Esophagus squamous epithelium (tissue), 5 donors: ENCODE measurements around the gene GTSE1. TPM values are rescaled to one million over a fixed set of nuclear protein-coding genes. Genes with fewer than 3 reads are reported as not detected.

Source experiments
- DNase-seq: peaks from one replicate; lab custom pipeline; 2025; lab: John Stamatoyannopoulos, UW
- H3K27ac ChIP-seq, 4 donors: fragments of 200-600 bp; sonication (generic); one replicate each; pipeline ENCODE4 v1.5.1; 2016 to 2019; ENCODE audit warnings: mild to moderate bottlenecking in 1 of 4
- H3K27me3 ChIP-seq, 4 donors: fragments of 200-600 bp; sonication (generic); 1 replicate in 3 of 4; 2 replicates in 1 of 4; pipeline versions ENCODE4 v1.5.1 to v1.6.0; 2017 to 2021; ENCODE audit warnings: antibody characterized with exemption in 1 of 4
- H3K36me3 ChIP-seq, 3 donors: fragments of 200-600 bp; sonication (generic); one replicate each; pipeline ENCODE4 v1.5.1; 2016 to 2019
- H3K4me1 ChIP-seq, 3 donors: fragments of 200-600 bp; sonication (generic); one replicate each; pipeline ENCODE4 v1.5.1; 2017 to 2019
- H3K4me3 ChIP-seq, 4 donors: fragments of 200-600 bp; sonication (generic); 1 replicate in 3 of 4; 2 replicates in 1 of 4; pipeline ENCODE4 v1.5.1; 2016 to 2019; ENCODE audit warnings: mild to moderate bottlenecking in 2 of 4, moderate library complexity in 1 of 4
- H3K9me3 ChIP-seq, 3 donors: fragments of 200-600 bp; sonication (generic); one replicate each; pipeline ENCODE4 v1.5.1; 2016 to 2019
- POLR2A ChIP-seq, 4 donors: fragments of 450-650 bp; IDR thresholded peaks; one replicate each; pipeline ENCODE4 v1.6.1; 2017; ENCODE audit warnings: antibody characterized with exemption in 4 of 4, mild to moderate bottlenecking in 4 of 4, moderate library complexity in 3 of 4
- WGBS, 2 donors: methylation state at CpG; one replicate each; pipeline ENCODE4 v1.1.5; 2018; 5-methylcytosine and 5-hydroxymethylcytosine counted together
- intact Hi-C: fragments of 100-400 bp; cut with DNase I; formaldehyde crosslinking; loops from one replicate; pipeline ENCODE4 v1.15.0; 2022
- total RNA-seq, 4 donors: library from RNA; depleted of rRNA; stranded (reverse); fragments of >200 nt; gene quantifications; one replicate each; pipeline ENCODE4 v1.1.0, GENCODE V29; 2016
- TF ChIP-seq, protein P1 (sequence below), 6 experiments: fragments of 450-650 bp in 4 of 6; fragments of 200-600 bp in 2 of 6; sonication (generic) in 2 of 6; IDR thresholded peaks; one replicate each; pipeline ENCODE4 v1.5.1; 2016 to 2019; ENCODE audit warnings: antibody characterized with exemption in 6 of 6, mild to moderate bottlenecking in 4 of 6, moderate library complexity in 4 of 6
- donor health status: DM: yes; HTN: yes; CAD: no.

Gene GTSE1
- total RNA-seq, 4 donors from 2014 or later: 1.4 to 8.0 (median 3.4) TPM

DNA sequence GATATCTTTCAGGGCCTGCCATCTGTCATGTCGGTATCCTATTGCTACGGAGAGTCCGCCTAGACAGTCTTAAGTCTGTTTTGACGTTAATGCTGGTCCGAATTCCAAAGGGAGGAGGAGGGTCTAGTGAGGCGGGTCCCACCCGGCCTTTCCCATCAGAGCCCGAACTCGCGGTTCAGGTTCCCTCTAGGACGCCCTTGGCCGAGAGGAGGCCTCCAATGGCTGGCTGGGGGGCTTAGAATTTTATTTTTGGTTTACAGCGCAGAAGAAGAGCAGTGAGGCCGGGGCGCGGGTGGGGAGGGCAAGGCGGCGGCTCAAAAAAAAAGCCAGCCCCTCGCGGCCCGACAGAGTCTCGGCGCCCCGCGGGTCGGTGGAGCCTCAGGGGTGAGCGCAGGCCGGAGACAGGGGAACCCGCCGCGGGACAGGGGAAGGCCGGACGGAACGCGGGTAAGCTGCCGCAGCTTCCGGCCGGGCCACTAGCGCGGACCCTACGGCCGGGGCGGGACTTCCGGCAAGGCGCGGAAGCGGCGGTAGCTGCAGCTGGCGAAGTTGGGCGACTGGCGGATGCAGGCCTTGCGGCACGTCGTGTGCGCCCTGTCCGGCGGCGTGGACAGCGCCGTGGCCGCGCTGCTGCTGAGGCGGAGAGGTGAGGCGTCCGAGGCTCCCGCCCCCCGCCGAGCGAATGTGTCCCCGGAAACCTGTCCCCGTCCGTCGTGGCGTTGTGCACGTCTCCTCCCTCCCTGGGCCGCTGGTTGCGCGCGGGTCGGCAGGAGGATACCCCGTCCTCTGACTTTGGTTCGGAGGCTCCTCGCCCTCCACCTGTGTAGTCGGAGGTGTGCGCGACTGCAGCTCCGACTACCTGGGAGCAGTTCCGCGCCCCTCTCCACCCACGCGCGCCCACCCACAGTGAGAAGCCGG is 38.8 kb downstream of the GTSE1 start, which contains the start of gene TRMU:
TRMU (plus strand) TSS at position 514 of the 918 bp plus-strand sequence; CDS start at position 565, 51 bp downstream.
- Histone ChIP-seq H3K27me3 (no peaks in the 10 kb centered on the region), H3K27ac (peak within 1 kb of the TSS; percentile 91 to 96 (median 94)), H3K4me3 (peak within 1 kb of the TSS; percentile 61 to 86 (median 86)), H3K9me3 (no peaks in the 10 kb centered on the region), H3K36me3 (peaks cover 10 to 31% (median 14%) of the 10 kb centered on the region in 3 donors), H3K4me1 (peaks cover 10 to 26% (median 12%) of the 10 kb centered on the region in 3 donors)
- WGBS, 2 donors: 15 to 17% methylated on average over 6 to 8 of the region's 93 CpGs
- TF ChIP-seq, protein P1, sequence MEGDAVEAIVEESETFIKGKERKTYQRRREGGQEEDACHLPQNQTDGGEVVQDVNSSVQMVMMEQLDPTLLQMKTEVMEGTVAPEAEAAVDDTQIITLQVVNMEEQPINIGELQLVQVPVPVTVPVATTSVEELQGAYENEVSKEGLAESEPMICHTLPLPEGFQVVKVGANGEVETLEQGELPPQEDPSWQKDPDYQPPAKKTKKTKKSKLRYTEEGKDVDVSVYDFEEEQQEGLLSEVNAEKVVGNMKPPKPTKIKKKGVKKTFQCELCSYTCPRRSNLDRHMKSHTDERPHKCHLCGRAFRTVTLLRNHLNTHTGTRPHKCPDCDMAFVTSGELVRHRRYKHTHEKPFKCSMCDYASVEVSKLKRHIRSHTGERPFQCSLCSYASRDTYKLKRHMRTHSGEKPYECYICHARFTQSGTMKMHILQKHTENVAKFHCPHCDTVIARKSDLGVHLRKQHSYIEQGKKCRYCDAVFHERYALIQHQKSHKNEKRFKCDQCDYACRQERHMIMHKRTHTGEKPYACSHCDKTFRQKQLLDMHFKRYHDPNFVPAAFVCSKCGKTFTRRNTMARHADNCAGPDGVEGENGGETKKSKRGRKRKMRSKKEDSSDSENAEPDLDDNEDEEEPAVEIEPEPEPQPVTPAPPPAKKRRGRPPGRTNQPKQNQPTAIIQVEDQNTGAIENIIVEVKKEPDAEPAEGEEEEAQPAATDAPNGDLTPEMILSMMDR (IDR thresholded peaks at IDR 0.05): peak in 1 of 6 experiments; percentile 9
- TF ChIP-seq POLR2A (IDR thresholded peaks at IDR 0.05): peak in 3 of 4 donors; percentile 33 to 66 (median 61)
- intact Hi-C loops: no loop called here
- no peak for DNase-seq

- Histone ChIP-seq H3K27ac (peak overlapping the region; percentile 91 to 96 (median 94)), H3K36me3 (peaks cover 12 to 41% (median 14%) of the 10 kb centered on the region in 3 donors), H3K9me3 (no peaks in the 10 kb centered on the region), H3K27me3 (no peaks in the 10 kb centered on the region), H3K4me1 (peaks cover 10 to 26% (median 12%) of the 10 kb centered on the region in 3 donors), H3K4me3 (peak overlapping the region; percentile 61 to 86 (median 86))
- DNase-seq: no peak
- no peak for TF ChIP-seq POLR2A (IDR thresholded peaks at IDR 0.05)
- TF ChIP-seq, protein P1 (IDR thresholded peaks at IDR 0.05): no peak
- intact Hi-C loops: no loop called here
- 15 to 19% methylated on average over 16 to 21 of the region's 42 CpGs for WGBS, 2 donors
Measured at GRCh38 chr22:46336119-46337078, 39.7 kb downstream of the GTSE1 start.

DNA sequence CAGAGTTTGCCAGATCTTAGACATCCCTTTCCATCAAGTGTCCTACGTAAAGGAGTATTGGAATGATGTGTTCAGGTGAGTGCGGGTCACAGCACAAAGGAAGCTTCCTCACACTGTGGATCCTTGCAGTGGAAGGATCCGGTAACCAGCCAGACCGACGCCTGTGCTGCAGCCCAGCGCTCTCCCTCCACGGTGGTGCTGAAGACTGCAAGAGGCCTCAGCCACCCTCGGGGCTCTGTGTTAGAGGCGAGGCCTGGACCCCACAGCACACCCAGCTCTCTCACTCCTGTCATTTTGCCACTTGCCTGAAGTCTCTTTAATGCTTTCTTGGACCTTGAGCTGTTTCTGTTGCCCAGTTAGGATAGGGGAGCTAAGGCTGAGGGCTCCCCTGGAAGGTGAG is 41.2 kb downstream of the GTSE1 start:
- H3K27me3 ChIP-seq: no peaks in the 10 kb centered on the region
- H3K9me3 ChIP-seq: no peaks in the 10 kb centered on the region
- H3K27ac ChIP-seq: no peak overlapping the region
- no peak for TF ChIP-seq POLR2A (IDR thresholded peaks at IDR 0.05)
- TF ChIP-seq, protein P1 (IDR thresholded peaks at IDR 0.05): no peak
- 82 to 86% methylated on average over 4 to 9 of the region's 9 CpGs for WGBS, 2 donors
- no peak for DNase-seq
- H3K36me3 ChIP-seq: peaks cover 14 to 55% (median 22%) of the 10 kb centered on the region in 3 donors
- no peak overlapping the region for H3K4me3 ChIP-seq
- peaks cover 10 to 26% (median 12%) of the 10 kb centered on the region in 3 donors for H3K4me1 ChIP-seq
- intact Hi-C loops: no loop called here

GRCh38 chr22:46338636-46339035 is 42.0 kb downstream of the GTSE1 start:
- DNase-seq: no peak
- whole genome bisulfite sequencing, 2 donors: 93 to 97% methylated on average over 8 of the region's 8 CpGs
- Histone ChIP-seq H3K36me3 (peaks cover 14 to 63% (median 22%) of the 10 kb centered on the region in 3 donors), H3K27me3 (no peaks in the 10 kb centered on the region), H3K4me1 (peaks cover 10 to 26% (median 12%) of the 10 kb centered on the region in 3 donors), H3K4me3 (no peak overlapping the region), H3K9me3 (no peaks in the 10 kb centered on the region), H3K27ac (no peak overlapping the region)
- intact Hi-C loops: no loop called here
- TF ChIP-seq, protein P1 (IDR thresholded peaks at IDR 0.05): no peak
- no peak for TF ChIP-seq POLR2A (IDR thresholded peaks at IDR 0.05)
